A549 treated with CORT108297 at 1 μM for 4 hours (cell line): ENCODE data around the gene CLDN15. TPM values are rescaled to one million over a fixed set of nuclear protein-coding genes. Genes with fewer than 3 reads are reported as not detected.

Experiments used
- total RNA-seq: library from RNA; stranded (reverse); fragments of 200-300 nt; extraction: Qiagen RNA extraction; gene quantifications from 5 replicates; pipeline ENCODE4 v1.2.3, GENCODE V29; 2022

Gene CLDN15
- total RNA-seq = 7.7 to 15.5 TPM (median 13.1 TPM) in 5 replicates

GRCh38 chr7:101237206-101238067, at the start of gene CLDN15:
Gene CLDN15 (minus strand): TSS chr7:101237802. CDS start chr7:101237581, 221 bp downstream.

GRCh38 chr7:101244375-101245146, 7.0 kb upstream of the CLDN15 start, which contains the start of gene FIS1:
Gene FIS1 (minus strand): TSS chr7:101245081. CDS start chr7:101245004, 77 bp downstream.

GRCh38 chr7:101217388-101218235, 20.0 kb downstream of the CLDN15 start, which contains the start of the genes PLOD3 and ZNHIT1:
Gene PLOD3 (minus strand): TSS chr7:101217581. CDS start chr7:101217274, 307 bp downstream.
Gene ZNHIT1 (plus strand): TSS chr7:101218165. CDS start chr7:101218196, 31 bp downstream.

GRCh38 chr7:101200862-101201599, 36.6 kb downstream of the CLDN15 start, which contains the start of gene MOGAT3:
Gene MOGAT3 (minus strand): TSS chr7:101201036. CDS start chr7:101200854, 182 bp downstream.

Other genes with a start within 250 kb of the CLDN15 start
- gene MUC17, start 217.7 kb downstream of the CLDN15 start, total RNA-seq = 0.02 to 0.14 TPM (median 0.02 TPM) in 5 replicates
- gene TRIM56, start 152.3 kb downstream of the CLDN15 start, total RNA-seq = 10.5 to 14.9 TPM (median 12.8 TPM) in 5 replicates
- gene SERPINE1, start 110.7 kb downstream of the CLDN15 start, total RNA-seq = 1,104 to 1,398 TPM (median 1,160 TPM) in 5 replicates
- 143 to 158 TPM (median 150 TPM) in 5 replicates for gene AP1S1, start 83.3 kb downstream of the CLDN15 start, total RNA-seq
- gene VGF, start 72.2 kb downstream of the CLDN15 start, total RNA-seq = 10.5 to 26.2 TPM (median 16.4 TPM) in 5 replicates
- 0.10 to 0.17 TPM (median 0.14 TPM) in 5 replicates for gene NAT16, start 57.5 kb downstream of the CLDN15 start, total RNA-seq
- gene MOGAT3, start 36.8 kb downstream of the CLDN15 start, total RNA-seq = not detected in 5 replicates
- gene PLOD3, start 20.2 kb downstream of the CLDN15 start, total RNA-seq = 68.9 to 85.9 TPM (median 81.7 TPM) in 5 replicates
- gene ZNHIT1, start 19.6 kb downstream of the CLDN15 start, total RNA-seq = 78.6 to 107 TPM (median 95.2 TPM) in 5 replicates
- 129 to 152 TPM (median 146 TPM) in 5 replicates for gene FIS1, start 7.3 kb upstream of the CLDN15 start, total RNA-seq
- 51.1 to 58.0 TPM (median 53.0 TPM) in 5 replicates for gene IFT22, start 84.0 kb upstream of the CLDN15 start, total RNA-seq
- 0.32 to 0.58 TPM (median 0.49 TPM) in 5 replicates for gene COL26A1, start 125.1 kb upstream of the CLDN15 start, total RNA-seq